NB4 (cell line): ENCODE data around the gene NAALAD2.

ENCODE experiments used
- CTCF ChIP-seq: IDR thresholded peaks from one replicate; pipeline ENCODE4 v1.5.1; 2012; ENCODE audit warnings: low read depth, low read length
- MAX ChIP-seq: IDR thresholded peaks from 2 replicates; pipeline ENCODE4 v1.6.1; 2011; ENCODE audit warnings: low read depth, low read length

DNA sequence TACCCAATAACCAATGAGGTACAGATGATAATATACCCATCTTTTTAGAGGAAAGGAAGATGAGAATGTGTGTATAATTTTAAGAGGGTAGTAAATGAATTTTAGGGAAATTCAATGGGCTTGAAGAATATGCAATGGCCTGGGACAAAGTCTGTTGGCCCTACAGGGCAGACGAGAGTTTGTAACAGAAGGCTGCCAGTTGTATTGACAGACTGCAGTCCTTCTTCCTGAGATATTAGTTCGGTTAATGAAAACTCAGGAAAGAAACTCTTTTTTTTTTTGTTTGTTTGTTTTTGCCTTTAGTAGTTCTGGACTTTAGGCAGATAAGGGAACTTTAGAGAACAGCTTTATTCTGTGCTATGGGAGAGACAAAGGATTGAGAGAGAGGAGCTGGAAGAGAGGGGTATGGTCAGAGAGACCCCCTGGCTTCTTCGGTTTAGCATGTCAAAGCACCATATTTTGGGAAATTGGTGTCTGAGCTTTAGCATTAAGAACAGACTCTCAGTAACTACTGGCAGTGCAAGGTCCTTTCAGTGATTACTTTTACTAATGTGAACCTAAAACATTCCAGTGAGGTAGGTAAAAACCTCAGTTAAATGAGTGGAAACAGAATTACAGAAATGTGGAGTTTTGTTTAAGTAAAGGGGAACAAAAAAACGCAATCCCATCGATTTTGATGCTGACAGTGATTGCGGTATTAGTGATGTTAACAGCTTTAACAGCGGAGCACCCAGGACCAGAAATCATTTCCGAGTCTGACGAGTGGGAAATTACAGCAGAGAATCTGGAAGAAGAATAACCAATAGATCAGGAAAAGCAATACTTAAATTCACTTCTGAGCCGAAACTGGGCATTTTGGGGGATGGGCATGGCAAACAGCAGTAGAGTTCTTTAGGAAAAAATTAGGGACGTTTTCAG is 644 bp upstream of the NAALAD2 start:
- TF ChIP-seq MAX: no peak
- TF ChIP-seq CTCF: no peak
